ENCODE results near the gene DYNC2LI1. TPM values are rescaled to one million over a fixed set of nuclear protein-coding genes. Genes with fewer than 3 reads are reported as not detected.

DYNC2LI1 gene
- total RNA-seq, 1 donor from 2014 or later = 6.7 TPM

DNA sequence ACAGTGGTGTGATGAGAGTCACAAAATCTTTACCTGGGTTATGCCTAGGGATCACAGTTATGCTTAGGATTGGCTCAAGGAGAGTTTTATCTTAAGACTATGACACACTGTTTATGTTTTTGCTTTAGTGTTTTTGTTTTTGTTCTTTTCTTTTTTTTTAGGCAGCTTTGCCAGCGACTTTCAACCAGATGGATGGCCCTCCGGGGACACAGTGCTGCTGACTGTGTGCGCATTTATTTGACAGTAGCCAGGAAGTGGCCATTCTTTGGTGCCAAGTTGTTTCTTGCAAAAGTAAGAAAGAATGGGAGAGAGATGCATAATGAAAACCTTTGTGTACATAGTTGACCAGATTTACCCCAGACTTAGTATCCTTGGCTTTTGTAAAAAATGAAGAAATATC lies 15.1 kb upstream of the DYNC2LI1 start:
- intact Hi-C loops (cut with DNase I) = no loop called here
- ATAC-seq (no peak), DNase-seq (ENCODE audit: missing footprints) (no peak)

DNA sequence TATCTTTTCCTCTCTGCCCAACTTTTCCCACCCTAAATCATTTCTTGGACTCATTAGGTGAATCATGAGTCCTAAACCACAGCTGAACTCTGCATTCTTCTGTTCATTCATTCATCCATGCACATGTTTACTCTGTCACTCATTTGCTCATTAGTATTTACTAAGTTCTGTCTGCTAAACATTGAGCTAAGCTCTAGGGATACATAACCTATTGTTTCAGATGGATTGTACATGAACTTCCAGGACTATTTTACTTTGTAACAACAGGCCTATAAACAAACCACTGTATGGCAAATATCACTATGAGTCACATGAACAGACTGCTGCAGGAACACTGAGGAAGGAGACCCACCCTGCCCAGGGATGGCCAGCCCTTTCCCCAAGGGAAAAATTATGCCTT lies 14.6 kb upstream of the DYNC2LI1 start:
- no peak for ATAC-seq
- intact Hi-C loops (cut with DNase I) = no loop called here
- no peak for DNase-seq (ENCODE audit: missing footprints)

DNA sequence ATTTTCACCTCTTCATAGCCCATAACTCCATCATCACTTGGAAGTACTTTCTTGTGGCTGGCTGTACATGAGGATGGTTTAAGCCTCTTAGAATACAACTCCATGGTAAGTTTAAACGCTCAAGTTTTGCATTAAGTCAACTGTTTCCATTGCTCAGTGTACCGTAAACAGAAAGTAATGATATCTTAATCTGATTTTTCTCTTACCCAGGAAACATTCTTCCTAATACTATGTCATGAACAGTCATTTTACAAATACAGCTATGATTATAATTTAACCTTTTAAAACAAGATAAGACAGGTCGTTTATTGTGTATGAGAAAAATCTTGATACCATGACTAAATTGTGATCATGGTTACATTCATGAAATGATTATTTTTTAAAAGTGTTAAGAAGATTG lies 11.6 kb upstream of the DYNC2LI1 start:
- no peak for ATAC-seq
- intact Hi-C loops (cut with DNase I) = no loop called here
- no peak for DNase-seq (ENCODE audit: missing footprints)

DNA sequence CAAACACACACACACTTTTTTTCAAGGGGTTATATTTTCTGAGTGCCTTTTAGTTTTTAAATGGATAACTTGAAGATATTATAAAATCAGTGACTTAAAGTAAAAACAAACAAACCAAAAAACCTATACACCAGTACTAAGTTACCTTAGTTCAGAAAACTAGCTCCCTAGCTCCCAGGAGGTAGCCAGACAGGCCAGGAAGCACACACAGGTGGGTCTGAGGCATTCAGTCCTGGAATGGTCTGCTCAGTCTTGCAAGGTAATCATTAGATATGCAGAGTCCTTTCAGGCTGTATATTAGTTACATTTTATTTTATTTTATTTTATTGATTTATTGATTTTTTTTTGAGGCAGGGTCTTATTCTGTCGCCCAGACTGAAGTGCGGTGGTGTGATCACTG lies 10.7 kb upstream of the DYNC2LI1 start:
- no peak for ATAC-seq
- DNase-seq (ENCODE audit: missing footprints) = no peak
- intact Hi-C loops (cut with DNase I) = no loop called here

DNA sequence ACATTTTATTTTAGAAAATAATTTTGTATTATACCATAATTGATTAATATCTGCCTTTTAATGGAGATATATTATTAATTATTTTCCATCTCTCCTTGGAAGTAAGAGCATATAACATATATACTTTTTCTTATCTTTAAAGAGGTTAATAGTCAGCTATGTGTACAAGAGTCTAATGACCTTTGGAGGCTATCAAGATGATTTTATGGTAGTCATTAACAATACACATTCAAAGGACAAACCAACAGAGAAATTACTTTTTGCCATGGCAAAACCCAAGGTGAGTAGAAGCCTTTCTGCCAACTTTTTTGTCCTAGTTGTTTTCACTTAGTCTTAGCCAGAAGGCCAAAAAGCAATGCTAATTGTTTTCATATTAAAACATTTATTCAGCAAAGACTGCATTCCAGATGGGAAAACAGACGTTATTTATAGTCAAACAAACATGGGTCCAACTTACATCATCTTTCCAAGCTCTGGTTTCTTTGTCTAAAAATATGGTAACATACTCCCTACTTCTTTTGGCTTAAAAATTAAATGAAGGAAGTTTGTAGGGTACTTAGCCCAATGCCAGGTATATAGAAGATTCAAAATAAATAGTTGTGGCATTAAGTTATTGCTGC lies 9.6 kb upstream of the DYNC2LI1 start:
- ATAC-seq (no peak), DNase-seq (ENCODE audit: missing footprints) (no peak)
- intact Hi-C loops (cut with DNase I) = no loop called here

DNA sequence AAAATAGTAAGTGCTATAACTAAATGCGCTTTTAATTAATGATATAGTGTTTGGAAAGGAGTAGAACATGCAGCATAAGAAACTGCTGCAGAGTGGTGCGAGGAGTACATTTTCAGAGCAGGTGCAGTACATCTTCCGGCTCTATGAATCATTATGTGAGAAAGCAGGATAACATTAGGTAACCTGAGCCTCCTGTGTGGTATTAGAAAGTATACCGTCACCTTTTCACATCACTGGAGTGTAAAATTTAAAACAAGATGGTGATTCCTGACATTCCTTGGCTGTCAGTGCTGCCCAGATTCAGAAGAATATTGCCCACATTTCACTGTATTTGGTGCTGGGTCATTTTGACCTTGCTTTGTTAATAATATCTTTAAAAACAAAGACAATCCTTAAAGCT lies 7.8 kb upstream of the DYNC2LI1 start:
- no peak for ATAC-seq
- intact Hi-C loops (cut with DNase I) = no loop called here
- no peak for DNase-seq (ENCODE audit: missing footprints)

DNA sequence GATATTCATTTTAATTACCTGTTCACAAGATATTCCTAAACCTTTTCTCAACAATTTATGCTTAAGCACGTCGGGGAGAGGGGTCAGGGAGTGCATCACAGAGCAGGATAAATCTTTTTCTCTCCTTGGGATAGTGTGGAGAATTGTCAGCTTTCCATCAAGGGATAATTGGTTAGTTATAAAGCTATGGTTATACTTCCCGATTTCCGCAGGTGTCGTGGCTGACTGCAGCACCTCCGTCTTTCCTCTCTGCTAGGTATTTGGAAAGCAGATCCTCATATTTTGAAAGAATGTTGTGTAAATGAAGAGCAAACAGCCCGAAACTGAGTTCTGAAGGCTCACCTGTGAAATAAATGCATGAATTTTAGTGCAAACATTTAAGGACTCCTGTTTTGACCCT lies 778 bp downstream of the DYNC2LI1 start:
- intact Hi-C loops (cut with DNase I) = no loop called here
- ATAC-seq = no peak
- no peak for DNase-seq (ENCODE audit: missing footprints)

DNA sequence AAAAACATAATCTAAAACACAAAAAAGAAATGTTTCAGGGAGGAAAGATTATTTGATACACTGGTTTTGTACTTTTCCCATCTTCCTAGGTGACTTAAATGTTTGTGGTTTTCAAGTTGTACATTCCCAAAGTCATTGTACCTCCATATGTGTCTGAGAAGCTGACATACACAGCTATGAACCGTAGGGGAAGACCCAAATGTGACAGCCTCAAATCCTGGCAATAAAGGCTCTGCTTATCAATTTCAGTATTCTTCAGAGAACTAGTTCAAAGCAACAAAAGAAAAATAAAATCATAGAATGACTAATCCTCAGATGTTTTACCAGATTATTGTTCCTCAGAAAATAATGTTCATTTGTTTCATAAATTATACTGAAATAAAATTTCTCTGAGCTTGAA lies 2.5 kb downstream of the DYNC2LI1 start:
- DNase-seq (ENCODE audit: missing footprints) (no peak), ATAC-seq (no peak)
- intact Hi-C loops (cut with DNase I) = no loop called here

DNA sequence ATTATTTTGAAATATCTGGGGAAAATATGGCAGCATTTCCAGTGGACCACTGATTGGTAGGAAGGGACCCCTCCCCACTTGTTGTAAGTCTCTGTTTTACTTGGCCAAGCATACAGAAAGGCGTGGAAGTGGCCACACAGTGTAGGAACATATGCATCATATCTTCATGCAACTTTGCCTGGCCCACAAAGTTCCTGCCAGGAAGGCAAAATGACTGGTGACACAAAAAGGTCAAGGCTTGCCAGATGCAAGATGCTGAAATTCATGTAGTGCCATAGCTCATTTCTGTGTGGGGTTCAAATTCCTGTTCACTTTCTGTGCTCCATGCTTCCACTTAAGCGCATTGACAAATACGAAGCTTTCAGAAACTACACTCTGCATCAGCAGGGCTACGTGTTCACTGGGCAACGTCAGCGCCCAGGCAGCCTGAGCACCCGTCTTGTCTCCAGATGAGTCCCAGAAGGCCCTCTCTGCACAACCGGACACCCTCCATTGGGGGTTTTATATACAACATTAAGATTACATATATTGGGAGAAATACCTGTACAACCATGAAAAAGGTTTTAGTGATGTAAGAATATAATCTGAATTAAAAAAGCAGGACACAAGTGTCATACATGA lies 3.6 kb downstream of the DYNC2LI1 start:
- intact Hi-C loops (cut with DNase I) = no loop called here
- DNase-seq (ENCODE audit: missing footprints) = no peak
- ATAC-seq = no peak

DNA sequence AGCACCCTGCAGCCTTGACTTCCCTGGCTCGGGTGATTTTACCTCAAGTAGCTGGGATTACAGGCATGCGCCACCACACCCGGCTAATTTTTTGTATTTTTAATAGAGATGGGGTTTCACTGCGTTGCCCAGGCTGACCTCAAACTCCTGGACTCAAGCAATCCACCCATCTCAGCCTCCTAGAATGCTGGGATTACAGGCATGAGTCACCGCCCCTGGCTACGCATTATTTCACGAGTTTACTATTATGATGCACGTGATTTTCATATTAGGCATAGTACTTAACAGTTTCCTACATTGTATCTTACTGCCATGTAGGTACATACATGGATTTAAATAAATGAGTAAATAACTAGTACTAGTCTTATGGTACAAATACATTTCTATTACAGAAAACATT lies 4.4 kb downstream of the DYNC2LI1 start:
- DNase-seq (ENCODE audit: missing footprints) = no peak
- intact Hi-C loops (cut with DNase I) = no loop called here
- ATAC-seq = no peak

DNA sequence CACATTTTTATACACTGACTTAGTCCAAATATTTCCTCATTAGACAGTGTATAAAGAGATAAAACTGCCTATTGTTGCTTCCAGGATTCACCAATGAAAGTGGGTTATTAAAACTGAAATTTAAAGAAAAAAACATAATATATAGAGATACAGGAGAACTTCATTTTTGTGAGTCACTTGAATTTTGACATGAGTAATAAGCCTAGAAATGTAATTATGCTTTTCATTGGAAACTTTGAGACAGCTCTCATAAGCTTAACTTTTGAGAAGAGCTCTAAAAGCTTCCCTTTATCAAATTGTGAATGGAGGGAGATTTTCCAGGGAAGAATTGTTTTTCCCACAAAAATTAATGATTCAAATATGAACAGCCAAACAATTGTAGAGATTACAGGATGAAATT lies 14.1 kb downstream of the DYNC2LI1 start:
- intact Hi-C loops (cut with DNase I) = no loop called here
- no peak for ATAC-seq
- no peak for DNase-seq (ENCODE audit: missing footprints)

DNA sequence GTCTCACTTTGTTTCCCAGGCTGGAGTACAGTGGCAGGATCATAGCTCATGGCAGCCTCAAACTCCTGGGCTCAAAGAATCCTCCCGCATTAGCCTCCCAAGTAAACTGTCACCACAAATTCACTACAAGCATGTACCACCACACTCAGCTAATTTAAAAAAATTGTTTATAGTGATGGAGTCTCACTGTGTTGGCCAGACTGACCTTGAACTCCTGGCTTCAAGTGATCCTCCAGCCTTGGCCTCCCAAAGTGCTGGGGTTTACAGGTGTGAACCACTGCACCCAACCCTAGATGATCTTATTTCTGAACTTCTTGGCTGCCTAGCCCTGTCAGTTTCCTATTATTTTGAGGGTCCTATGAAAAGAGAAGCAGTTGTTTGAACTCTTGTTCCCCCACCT lies 14.8 kb downstream of the DYNC2LI1 start:
- ATAC-seq = no peak
- intact Hi-C loops (cut with DNase I) = no loop called here
- DNase-seq (ENCODE audit: missing footprints) = no peak

DNA sequence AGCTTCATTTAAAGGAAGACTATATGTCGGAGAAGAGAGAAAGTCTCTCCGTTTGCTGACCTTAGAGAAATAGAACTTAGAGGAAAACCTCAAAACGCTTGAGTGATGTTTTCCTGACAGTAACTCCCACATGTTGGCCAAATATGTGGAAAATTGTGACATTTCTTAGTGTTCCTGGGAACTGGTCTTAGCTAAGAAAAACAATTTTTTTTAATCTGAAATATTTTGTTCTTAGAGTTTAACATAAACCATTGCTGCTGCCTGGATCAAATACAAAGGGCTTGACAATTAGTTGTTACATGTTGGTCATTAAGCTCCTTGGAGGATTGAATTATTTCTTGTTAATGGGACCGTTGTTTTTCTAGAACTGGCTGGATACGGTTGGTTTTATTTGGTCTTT lies 16.3 kb downstream of the DYNC2LI1 start:
- DNase-seq (ENCODE audit: missing footprints) (no peak), ATAC-seq (no peak)
- intact Hi-C loops (cut with DNase I) = no loop called here

DNA sequence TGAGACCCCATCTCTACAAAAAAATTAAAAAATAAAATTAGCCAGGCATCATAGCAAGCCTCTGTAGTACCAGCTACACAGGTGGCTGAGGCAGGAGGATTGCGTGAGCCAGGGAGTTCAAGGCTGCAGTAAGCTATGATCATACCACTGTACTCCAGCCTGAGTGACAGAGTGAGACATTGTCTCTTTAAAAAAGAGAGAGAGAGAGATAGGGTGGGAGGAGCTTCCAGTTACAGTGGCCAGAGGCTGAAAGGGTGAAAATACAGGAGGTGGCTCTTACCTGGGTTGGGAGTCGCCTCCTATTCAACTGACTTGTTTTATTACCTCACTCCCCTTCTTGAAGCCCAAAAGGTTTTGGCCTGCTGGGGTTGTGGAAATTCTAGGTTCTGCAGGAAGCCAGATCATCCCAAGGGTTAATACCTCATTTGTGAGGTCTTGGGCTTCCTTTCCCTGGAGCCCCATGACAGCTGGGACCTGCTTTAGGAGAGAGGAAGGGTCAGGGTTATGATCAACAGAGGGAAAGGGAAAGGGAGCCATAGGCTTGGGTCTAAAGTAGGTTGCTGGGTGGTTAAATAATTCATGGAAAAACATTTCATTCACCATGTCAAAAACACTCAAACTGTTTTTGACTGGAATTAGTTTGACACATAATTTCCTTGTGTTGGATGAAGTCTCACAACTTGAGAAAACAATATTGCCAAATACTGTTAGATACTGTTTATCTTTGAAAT lies 17.4 kb downstream of the DYNC2LI1 start:
- DNase-seq (ENCODE audit: missing footprints) (no peak), ATAC-seq (no peak)
- intact Hi-C loops (cut with DNase I) = no loop called here

DNA sequence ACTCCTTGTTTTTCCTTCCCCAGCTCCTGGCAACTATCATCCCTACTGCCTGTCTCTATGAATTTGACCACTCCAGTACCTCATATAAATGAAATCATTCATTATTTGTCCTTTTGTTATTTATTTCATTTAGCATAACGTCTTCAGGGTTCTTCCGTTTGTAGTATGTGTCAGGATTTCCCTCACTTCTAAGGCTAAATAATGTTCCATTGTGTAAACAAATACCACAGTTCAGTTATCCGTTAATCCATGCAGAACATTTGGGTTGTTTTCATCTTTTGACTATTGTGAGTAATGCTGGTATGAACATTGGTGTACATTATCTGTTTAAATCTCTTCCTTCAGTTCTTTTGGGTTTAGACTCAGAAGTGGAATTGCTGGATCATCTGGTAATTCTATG lies 18.8 kb downstream of the DYNC2LI1 start:
- DNase-seq (ENCODE audit: missing footprints) (no peak), ATAC-seq (no peak)
- intact Hi-C loops (cut with DNase I) = no loop called here

DNA sequence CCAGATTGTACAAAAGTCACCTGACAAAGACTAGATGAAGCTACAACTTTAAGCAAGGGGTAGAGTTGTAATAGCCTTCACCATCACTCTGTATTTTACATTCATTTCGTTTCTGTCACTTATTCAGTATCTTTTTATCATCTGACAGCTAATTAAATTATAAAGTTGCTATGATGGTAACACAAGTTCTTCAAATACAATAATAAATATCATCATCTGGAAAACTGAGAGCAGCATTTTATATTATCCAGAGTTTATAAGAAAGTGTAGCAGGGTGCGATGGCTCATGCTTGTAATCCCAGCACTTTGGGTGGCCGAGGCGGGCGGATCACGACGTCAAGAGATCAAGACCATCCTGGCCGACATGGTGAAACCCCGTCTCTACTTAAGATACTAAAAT lies 21.1 kb downstream of the DYNC2LI1 start:
- DNase-seq (ENCODE audit: missing footprints) (no peak), ATAC-seq (no peak)
- intact Hi-C loops (cut with DNase I) = no loop called here

DNA sequence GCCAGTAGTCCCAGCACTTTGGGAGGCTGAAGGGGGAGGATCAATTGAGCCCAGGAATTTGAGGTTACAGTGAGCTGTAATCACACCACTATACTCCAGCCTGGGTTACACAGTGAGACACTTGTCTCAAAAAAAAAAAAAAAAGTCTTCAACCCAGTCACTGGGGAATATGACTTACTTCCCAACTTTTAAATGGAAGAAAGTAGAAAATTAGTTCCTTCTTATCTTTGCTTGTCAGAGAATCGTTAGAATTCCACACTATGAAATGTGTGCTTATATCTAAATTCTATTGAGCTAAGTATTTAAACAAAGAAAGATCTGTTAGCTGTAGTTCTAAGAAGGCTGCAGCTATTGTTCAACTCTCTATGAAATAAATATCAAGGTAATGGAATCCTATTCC lies 22.4 kb downstream of the DYNC2LI1 start:
- ATAC-seq (no peak), DNase-seq (ENCODE audit: missing footprints) (no peak)
- intact Hi-C loops (cut with DNase I) = no loop called here

DNA sequence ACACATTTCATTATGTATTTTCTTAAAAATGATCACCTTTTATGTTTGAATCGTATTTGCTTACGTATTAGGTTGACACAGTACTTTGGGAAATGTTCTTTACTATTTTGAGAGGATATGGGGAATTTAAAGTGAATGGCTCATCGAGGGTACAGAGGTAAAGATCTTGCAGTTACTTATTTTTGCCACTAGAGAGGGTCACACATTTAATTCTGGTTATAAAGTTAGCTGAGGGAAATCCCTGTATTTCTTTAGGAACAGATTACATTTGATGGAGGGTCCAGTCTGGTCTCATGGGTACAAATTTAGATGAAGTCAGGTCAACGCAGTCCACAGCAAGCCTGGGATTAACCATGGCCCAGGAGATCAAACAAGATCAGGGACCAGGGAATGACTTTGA lies 24.5 kb downstream of the DYNC2LI1 start:
- intact Hi-C loops (cut with DNase I) = no loop called here
- DNase-seq (ENCODE audit: missing footprints) = no peak
- ATAC-seq = no peak

DNA sequence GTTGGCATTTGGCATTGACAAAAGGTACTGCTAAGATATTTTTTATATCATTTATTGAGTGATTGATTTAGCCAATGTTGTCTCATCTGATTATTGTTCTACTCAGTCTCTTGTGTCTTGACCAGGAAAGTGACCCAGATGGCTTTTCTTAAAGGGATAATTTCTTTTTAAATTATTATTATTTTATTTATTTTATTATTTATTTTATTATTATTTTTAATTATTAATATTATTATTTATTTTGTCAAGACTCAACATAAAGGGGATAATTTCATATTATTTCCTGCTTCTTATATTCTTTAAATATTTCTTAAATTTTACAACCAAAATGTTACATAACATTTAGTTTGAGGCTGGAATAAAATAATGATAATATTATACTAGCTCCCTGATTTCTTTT lies 27.1 kb downstream of the DYNC2LI1 start:
- intact Hi-C loops (cut with DNase I) = no loop called here
- no peak for DNase-seq (ENCODE audit: missing footprints)

DNA sequence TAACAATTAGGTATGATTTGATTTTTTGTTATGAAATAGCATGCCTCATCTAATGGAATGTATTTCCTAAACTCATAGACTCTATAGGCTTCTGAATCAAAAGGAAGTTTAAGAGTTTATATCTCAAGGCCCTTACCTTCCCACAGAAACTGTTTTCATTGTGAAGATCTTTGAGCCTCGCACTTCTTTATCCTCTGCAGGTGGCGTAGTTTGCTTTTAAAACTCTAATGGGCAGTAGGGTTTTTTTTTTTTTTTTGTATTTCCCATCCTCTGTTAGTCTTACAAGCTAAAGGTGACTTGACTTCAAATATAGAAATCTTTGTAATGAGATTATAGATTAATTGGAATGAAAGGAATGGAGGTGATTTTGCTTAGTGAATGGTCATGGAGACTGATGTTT lies 28.3 kb downstream of the DYNC2LI1 start:
- DNase-seq (ENCODE audit: missing footprints) = no peak
- no peak for ATAC-seq
- intact Hi-C loops (cut with DNase I) = no loop called here

More for the DNA sequence above, 27.1 kb downstream of the DYNC2LI1 start:
- ATAC-seq = no peak

DNA sequence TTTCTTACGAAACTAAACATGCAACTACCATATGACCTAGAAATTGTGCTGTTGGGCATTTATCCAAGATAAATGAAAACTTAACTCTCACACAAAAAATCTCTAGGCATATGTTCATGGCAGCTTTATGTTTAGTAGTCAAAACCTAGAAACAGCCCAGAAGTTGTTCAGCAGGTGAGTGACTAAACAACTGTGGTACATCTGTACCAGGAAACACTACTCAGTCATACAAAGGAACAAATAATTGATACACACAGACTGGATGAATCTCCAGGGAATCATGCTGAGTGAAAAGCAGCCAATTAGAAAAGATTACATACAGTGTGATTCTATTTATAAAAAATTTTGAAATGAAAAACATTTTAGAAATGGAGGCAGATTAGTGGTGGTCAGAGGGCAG lies 29.3 kb downstream of the DYNC2LI1 start:
- intact Hi-C loops (cut with DNase I) = no loop called here
- DNase-seq (ENCODE audit: missing footprints) = no peak
- ATAC-seq = no peak

All from Right ventricle myocardium inferior (tissue), 1 donor.